H1 (cell line): ENCODE results near the gene EEF1AKMT1. TPM values are rescaled to one million over a fixed set of nuclear protein-coding genes. Genes with fewer than 3 reads are reported as not detected.

Experiments used
- ASH2L ChIP-seq: fragments of 200-600, 300-600 bp; sonication (generic); IDR thresholded peaks from one replicate; pipeline ENCODE4 v1.7.1; 2017; ENCODE audit warnings: low read length
- BRCA1 ChIP-seq: IDR thresholded peaks from 2 replicates; pipeline ENCODE4 v1.6.1; 2012; ENCODE audit warnings: low read depth, low read length, improper control_type of control experiment
- CBX5 ChIP-seq: fragments of 300-800, 300-1000 bp; sonication (generic); IDR thresholded peaks from 2 replicates; pipeline ENCODE4 v1.7.1; 2016; ENCODE audit warnings: antibody characterized with exemption, low read length, low read depth
- CHD1 ChIP-seq: IDR thresholded peaks from 2 replicates; pipeline ENCODE4 v1.6.1; 2012; ENCODE audit warnings: low read depth, low read length, improper control_type of control experiment
- CHD2 ChIP-seq: IDR thresholded peaks from 2 replicates; pipeline ENCODE4 v1.6.1; 2012; ENCODE audit warnings: low read length, improper control_type of control experiment
- EP300 ChIP-seq, 2 experiments: IDR thresholded peaks; 1 replicate in 1 of 2; 2 replicates in 1 of 2; pipeline ENCODE4 v1.6.1; 2011 to 2012; ENCODE audit warnings: low read depth in 2 of 2, low read length in 2 of 2, mild to moderate bottlenecking in 2 of 2, borderline replicate concordance in 1 of 2, inconsistent platforms in 1 of 2, moderate library complexity in 1 of 2
- EZH2 ChIP-seq: fragments of 200-600 bp; sonication (generic); IDR thresholded peaks from 2 replicates; pipeline ENCODE4 v1.7.1; 2012; ENCODE audit warnings: low read depth, mild to moderate bottlenecking, moderate library complexity, low read length, inconsistent platforms; ENCODE audit not compliant: severe bottlenecking
- GTF2F1 ChIP-seq: IDR thresholded peaks from 2 replicates; pipeline ENCODE4 v1.6.1; 2012; ENCODE audit warnings: low read depth, low read length, improper control_type of control experiment, borderline replicate concordance
- HDAC2 ChIP-seq, 2 experiments: fragments of 300-600 bp in 1 of 2; sonication (generic) in 1 of 2; IDR thresholded peaks; 2 replicates each; pipeline ENCODE4 v1.6.1; 2011 to 2012; ENCODE audit warnings: low read depth in 2 of 2, low read length in 2 of 2, mild to moderate bottlenecking in 2 of 2, moderate library complexity in 2 of 2, borderline replicate concordance in 1 of 2, inconsistent platforms in 1 of 2
- KDM1A ChIP-seq: fragments of 200-600, 300-600 bp; sonication (generic); IDR thresholded peaks from 2 replicates; pipeline ENCODE4 v1.7.1; 2016; ENCODE audit warnings: mild to moderate bottlenecking, low read length, borderline replicate concordance
- MAFK ChIP-seq: IDR thresholded peaks from 2 replicates; pipeline ENCODE4 v1.6.1; 2012; ENCODE audit warnings: low read depth, mild to moderate bottlenecking, improper control_type of control experiment, low read length
- NRF1 ChIP-seq: IDR thresholded peaks from 2 replicates; pipeline ENCODE4 v1.6.1; 2011; ENCODE audit warnings: mild to moderate bottlenecking, low read depth, low read length, improper control_type of control experiment
- POLR2AphosphoS5 ChIP-seq: IDR thresholded peaks from 2 replicates; pipeline ENCODE4 v1.6.1; 2011; ENCODE audit warnings: low read depth, low read length
- POU5F1 ChIP-seq: IDR thresholded peaks from 2 replicates; pipeline ENCODE4 v1.6.1; 2011; ENCODE audit warnings: low read depth, mild to moderate bottlenecking, low read length, moderate library complexity
- RAD21 ChIP-seq, 2 experiments: IDR thresholded peaks in 1 of 2; conservative IDR thresholded peaks in 1 of 2; 2 replicates each; pipeline ENCODE4 v1.6.1; 2011; ENCODE audit warnings: low read depth in 2 of 2, low read length in 2 of 2, improper control_type of control experiment in 1 of 2, inconsistent platforms in 1 of 2, mild to moderate bottlenecking in 1 of 2, moderate library complexity in 1 of 2
- RBBP5 ChIP-seq: IDR thresholded peaks from 2 replicates; pipeline ENCODE4 v1.7.1; 2012; ENCODE audit warnings: low read depth, mild to moderate bottlenecking, inconsistent platforms, low read length, moderate library complexity, borderline replicate concordance
- RFX5 ChIP-seq: IDR thresholded peaks from 2 replicates; pipeline ENCODE4 v1.6.1; 2011; ENCODE audit warnings: low read depth, low read length, improper control_type of control experiment, borderline replicate concordance
- SP2 ChIP-seq: IDR thresholded peaks from 2 replicates; pipeline ENCODE4 v1.6.1; 2012; ENCODE audit warnings: mild to moderate bottlenecking, low read length, inconsistent platforms
- TBP ChIP-seq: IDR thresholded peaks from 2 replicates; pipeline ENCODE4 v1.6.1; 2011; ENCODE audit warnings: low read depth, low read length, improper control_type of control experiment
- polyA plus RNA-seq, 7 experiments: library from polyadenylated mRNA; depleted of rRNA in 3 of 7; stranded (reverse) in 5 of 7; unstranded in 2 of 7; fragments of >200 nt in 5 of 7; fragments of 200-250 nt in 2 of 7; gene quantifications; 1 replicate in 5 of 7; 2 replicates in 1 of 7; 4 replicates in 1 of 7; pipeline versions ENCODE4 v1.2.1 to v1.2.3, GENCODE V29; 2011 to 2013; ENCODE audit warnings: missing spikeins in 2 of 7, mixed read lengths in 2 of 7
- total RNA-seq: library from RNA; stranded (reverse); fragmentation: NEBNext Ultra II Directional; extraction: Animal tissue kit (Norgen Biotek cat#: 25700); gene quantifications from 2 replicates; pipeline ENCODE4 v1.2.1, GENCODE V29; 2021
- TF ChIP-seq, protein P1 (sequence below): IDR thresholded peaks from 2 replicates; pipeline ENCODE4 v1.6.1; 2012; ENCODE audit warnings: low read length, inconsistent platforms
- TF ChIP-seq, protein P2 (sequence below): IDR thresholded peaks from 2 replicates; pipeline ENCODE4 v1.6.1; 2011; ENCODE audit warnings: low read depth, mild to moderate bottlenecking, low read length; ENCODE audit not compliant: insufficient read depth

The EEF1AKMT1 gene
- total and polyA plus RNA-seq, 2 of the 8 experiments (the other 6 are each of a cell fraction or from before 2014, with no cell fraction given), result 3.1 to 4.1 TPM

DNA sequence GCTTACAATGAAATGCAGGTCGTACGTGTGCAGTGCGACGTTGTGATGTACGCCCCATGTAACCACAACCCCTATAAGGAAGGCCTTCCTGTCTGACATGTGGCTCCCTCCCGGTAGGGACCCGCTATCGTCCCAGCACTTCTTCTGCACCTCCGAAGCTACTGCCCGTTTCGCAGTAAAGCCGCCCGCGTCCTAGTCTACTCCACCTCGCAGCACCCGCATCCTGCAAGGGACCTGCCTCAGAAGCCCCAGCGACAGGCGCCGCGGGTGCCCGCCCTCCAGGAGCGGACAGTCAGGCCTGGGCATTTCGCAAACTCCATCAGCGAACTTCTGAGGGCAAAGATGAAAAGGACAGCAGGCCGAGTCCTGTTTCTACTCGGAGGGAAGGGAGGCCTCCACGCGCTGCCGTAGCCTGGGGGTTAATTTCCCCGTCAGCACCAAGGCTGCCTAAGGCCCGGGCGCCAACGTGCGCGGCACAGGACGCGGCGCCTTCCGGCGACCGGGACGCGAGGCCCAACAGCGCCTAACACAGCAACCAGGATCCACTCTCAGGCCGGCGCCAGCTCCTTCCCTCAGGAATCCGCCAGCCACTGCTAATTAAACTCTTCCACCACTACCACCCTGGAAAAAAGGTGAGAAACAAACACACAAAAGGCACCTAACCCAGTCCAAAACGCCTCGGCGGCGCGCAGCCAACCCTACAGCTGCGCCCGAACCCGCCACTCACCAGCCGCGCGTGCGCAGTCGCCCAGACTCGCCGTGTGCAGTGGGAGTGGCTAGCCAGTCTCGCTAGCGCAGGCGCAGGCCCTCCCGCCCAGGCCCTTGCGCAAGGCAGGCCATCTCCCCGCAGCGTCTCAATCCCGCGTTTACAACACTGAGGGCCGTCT is at the start of gene EEF1AKMT1 (continued):
- TF ChIP-seq HDAC2 (IDR thresholded peaks at IDR 0.05; ENCODE audit: borderline replicate concordance in 1 of 2, low read depth in 2 of 2, low read length in 2 of 2), result no peak
- TF ChIP-seq POLR2AphosphoS5, result peak; percentile 93
- TF ChIP-seq BRCA1, result no peak
- no peak for TF ChIP-seq MAFK
- TF ChIP-seq RFX5, result no peak
- TF ChIP-seq RBBP5, result peak; percentile 50; the same call in 1 of the 2 replicates
- no peak for TF ChIP-seq CBX5
- TF ChIP-seq SP2, result no peak
- no peak for TF ChIP-seq EZH2
- no peak for TF ChIP-seq POU5F1
- TF ChIP-seq TBP, result peak; percentile 56; the same call in 1 of the 2 replicates
- TF ChIP-seq NRF1, result peak; percentile 97
- TF ChIP-seq RAD21 (IDR thresholded peaks at IDR 0.05 in 1 of 2, conservative IDR thresholded peaks at IDR 0.05 in 1 of 2; ENCODE audit: low read depth in 2 of 2, low read length in 2 of 2), result 0 out of 4 replicates have a peak, but pooled peaks of 1 of the 2 experiments have one; percentile 2
- no peak for TF ChIP-seq KDM1A
- TF ChIP-seq, protein P1, sequence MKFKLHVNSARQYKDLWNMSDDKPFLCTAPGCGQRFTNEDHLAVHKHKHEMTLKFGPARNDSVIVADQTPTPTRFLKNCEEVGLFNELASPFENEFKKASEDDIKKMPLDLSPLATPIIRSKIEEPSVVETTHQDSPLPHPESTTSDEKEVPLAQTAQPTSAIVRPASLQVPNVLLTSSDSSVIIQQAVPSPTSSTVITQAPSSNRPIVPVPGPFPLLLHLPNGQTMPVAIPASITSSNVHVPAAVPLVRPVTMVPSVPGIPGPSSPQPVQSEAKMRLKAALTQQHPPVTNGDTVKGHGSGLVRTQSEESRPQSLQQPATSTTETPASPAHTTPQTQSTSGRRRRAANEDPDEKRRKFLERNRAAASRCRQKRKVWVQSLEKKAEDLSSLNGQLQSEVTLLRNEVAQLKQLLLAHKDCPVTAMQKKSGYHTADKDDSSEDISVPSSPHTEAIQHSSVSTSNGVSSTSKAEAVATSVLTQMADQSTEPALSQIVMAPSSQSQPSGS, result no peak
- TF ChIP-seq, protein P2, sequence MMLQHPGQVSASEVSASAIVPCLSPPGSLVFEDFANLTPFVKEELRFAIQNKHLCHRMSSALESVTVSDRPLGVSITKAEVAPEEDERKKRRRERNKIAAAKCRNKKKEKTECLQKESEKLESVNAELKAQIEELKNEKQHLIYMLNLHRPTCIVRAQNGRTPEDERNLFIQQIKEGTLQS, result no peak
- peak; percentile 76 for TF ChIP-seq ASH2L
- no peak for TF ChIP-seq GTF2F1
- TF ChIP-seq EP300 (IDR thresholded peaks at IDR 0.05; ENCODE audit: borderline replicate concordance in 1 of 2, low read depth in 2 of 2, low read length in 2 of 2), result no peak
- TF ChIP-seq CHD1, result no peak; the same call in 1 of the 2 replicates
- no peak for TF ChIP-seq CHD2
